Omental fat pad (tissue), 4 donors: ENCODE results near the gene GPC3. TPM values are rescaled to one million over a fixed set of nuclear protein-coding genes. Genes with fewer than 3 reads are reported as not detected.
A peak's percentile ranks its signal among the peaks of the same experiment; 100 is the strongest.

Source experiments
- ATAC-seq: fragments of 150-250 bp; one replicate; pipeline ENCODE4 v1.9.1; 2016; ENCODE audit warnings: mild to moderate bottlenecking, moderate library complexity; ENCODE audit not compliant: low FRiP score
- DNase-seq: peaks from one replicate; pipeline ENCODE4 v3.0.0-alpha.2; 2019; ENCODE audit warnings: low spot score
- CTCF ChIP-seq, 3 donors: fragments of 450-650 bp; IDR thresholded peaks; one replicate each; pipeline ENCODE4 v1.5.1; 2016 to 2017; ENCODE audit warnings: antibody characterized with exemption in 3 of 3, mild to moderate bottlenecking in 3 of 3, moderate library complexity in 2 of 3
- total RNA-seq, 4 donors: library from RNA; depleted of rRNA; stranded (reverse); fragments of >200 nt; gene quantifications; one replicate each; pipeline ENCODE4 v1.1.0, GENCODE V29; 2016

The GPC3 gene
- total RNA-seq, 4 donors from 2014 or later = 48.9 to 146 (median 77.1) TPM

- no peak for TF ChIP-seq CTCF (IDR thresholded peaks at IDR 0.05)
- DNase-seq = no peak
- ATAC-seq = no peak
Measured at GRCh38 chrX:133650239-133650638, 335.2 kb downstream of the GPC3 start.

- no peak for ATAC-seq
- TF ChIP-seq CTCF (IDR thresholded peaks at IDR 0.05) = no peak
- DNase-seq = no peak
Measured at GRCh38 chrX:133649651-133650050, 335.7 kb downstream of the GPC3 start.

GRCh38 chrX:133648594-133648993 lies 336.8 kb downstream of the GPC3 start:
- TF ChIP-seq CTCF (IDR thresholded peaks at IDR 0.05) = no peak
- DNase-seq (no peak), ATAC-seq (no peak)

GRCh38 chrX:133646719-133647116 lies 338.7 kb downstream of the GPC3 start:
- peak; percentile 11 for ATAC-seq
- no peak for TF ChIP-seq CTCF (IDR thresholded peaks at IDR 0.05)
- DNase-seq = no peak

- no peak for DNase-seq
- no peak for TF ChIP-seq CTCF (IDR thresholded peaks at IDR 0.05)
- ATAC-seq = peak; percentile 89
Measured at GRCh38 chrX:133645977-133646718, 339.2 kb downstream of the GPC3 start.

- no peak for TF ChIP-seq CTCF (IDR thresholded peaks at IDR 0.05)
- ATAC-seq = no peak
- DNase-seq = no peak
Measured at GRCh38 chrX:133645256-133645655, 340.1 kb downstream of the GPC3 start.
